ENCODE data around the gene PHF2.

GRCh38 chr9:93662016-93662638, 85.7 kb downstream of the PHF2 start:
- TF ChIP-seq CTCF (IDR thresholded peaks at IDR 0.05) (no peak), POLR2A (IDR thresholded peaks at IDR 0.05) (no peak)

All from thyroid gland (tissue), 4 donors.